Measurements from ENCODE around the gene SYT6. TPM values are rescaled to one million over a fixed set of nuclear protein-coding genes. Genes with fewer than 3 reads are reported as not detected.

SYT6 gene
- polyA plus RNA-seq (ENCODE audit: insufficient read length in 3 of 3), result 1 to 10 TPM; 1.3 to 1.5 (median 1.4) TPM

DNA sequence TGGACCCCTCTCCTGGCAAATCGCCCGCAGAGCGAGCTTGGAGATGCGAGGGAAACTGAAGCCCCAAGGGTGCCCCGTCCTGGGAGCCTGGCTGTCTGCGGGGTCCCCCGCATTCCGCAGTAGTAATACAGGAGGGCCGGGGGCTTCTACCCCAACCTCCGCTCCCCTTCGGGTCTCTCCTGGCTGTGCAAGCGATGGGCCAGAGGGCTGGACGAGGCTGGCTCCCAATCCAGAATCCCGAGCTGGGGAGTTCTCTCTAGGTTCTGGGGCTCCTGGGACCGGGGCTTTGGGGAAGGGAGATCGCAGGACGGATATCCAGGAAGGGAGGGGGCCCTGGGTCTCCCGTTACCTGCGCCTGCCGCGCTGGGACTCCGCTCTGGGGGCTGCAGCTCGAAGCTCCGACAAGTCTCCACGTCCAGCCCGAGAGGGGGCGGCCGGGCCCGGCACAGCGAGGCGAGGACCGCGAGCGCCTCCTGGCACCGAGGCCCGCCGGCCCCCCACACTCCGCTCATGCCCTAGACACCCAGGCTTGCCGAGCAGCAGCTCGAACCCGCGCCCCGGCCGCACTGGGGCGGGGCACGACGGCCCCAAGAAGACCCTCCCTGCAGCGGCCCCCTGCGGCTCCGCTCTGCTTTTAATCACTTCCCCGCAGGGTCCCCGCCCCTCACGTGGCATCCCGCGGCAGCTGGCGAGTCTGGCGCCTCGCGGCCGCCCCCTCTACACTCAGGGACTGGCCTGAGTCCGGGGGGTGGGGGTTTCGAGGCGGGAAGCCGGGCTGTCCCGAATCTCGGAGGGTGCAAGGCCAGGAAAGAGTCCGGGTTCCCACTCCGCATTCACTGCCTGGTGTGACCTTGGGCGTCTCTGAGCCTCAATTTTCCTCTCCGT lies at the start of gene SYT6:
Gene SYT6 (minus strand): TSS at position 609 of the 885 bp plus-strand sequence. CDS start 97 bp downstream, at position 512.
- DNase-seq (ENCODE audit: low read depth in 3 of 3, low spot score in 2 of 3), result no peak

- DNase-seq (ENCODE audit: low read depth in 3 of 3, low spot score in 2 of 3), result no peak
These were observed 47.8 kb upstream of the SYT6 start for GRCh38 chr1:114201486-114201885.

GRCh38 chr1:114199017-114199594 lies 45.4 kb upstream of the SYT6 start:
- no peak for DNase-seq (ENCODE audit: low read depth in 3 of 3, low spot score in 2 of 3)

GRCh38 chr1:114196992-114197907 lies 43.6 kb upstream of the SYT6 start:
- DNase-seq (ENCODE audit: low read depth in 3 of 3, low spot score in 2 of 3), result no peak

DNA sequence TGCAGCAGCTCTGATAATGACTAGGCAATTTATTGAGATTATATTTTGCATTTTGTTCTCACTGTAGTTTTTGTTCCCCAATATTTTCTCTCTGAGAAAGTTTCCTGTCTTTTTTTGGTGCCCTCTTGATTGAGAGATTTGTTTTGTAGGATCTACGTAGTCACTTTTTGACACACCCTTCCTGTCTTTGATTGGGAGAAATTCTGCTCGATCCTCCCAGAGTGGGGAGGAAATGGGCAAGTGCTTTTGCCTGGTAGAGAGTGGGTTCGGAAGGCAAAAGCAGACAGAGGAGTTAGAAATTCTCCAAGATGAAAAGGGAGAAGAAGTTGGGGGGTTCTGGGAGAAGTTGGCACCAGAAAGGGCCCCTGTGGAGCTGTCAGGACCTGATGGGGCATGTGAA lies 42.1 kb upstream of the SYT6 start:
- DNase-seq (ENCODE audit: low read depth in 3 of 3, low spot score in 2 of 3), result no peak

DNA sequence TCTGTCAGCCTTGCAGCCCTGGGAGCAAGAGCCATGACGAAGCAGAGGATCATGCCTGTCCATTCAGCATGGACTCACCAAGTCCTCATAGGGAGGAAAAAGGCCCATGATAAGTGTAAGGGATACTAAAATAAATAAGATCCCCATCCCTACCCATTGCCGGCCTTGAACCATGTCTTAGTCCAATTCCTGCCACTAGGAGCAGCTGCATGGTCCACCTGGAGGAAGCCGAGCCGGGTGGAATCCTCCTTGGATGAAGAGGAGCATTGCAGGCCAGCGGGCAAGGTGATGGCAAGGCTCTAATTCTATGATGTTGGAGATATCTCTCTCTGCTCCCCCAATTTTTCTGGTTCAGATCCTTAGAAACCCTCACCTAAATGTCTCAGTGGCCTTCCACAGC lies 38.7 kb upstream of the SYT6 start:
- DNase-seq (ENCODE audit: low read depth in 3 of 3, low spot score in 2 of 3), result no peak

DNA sequence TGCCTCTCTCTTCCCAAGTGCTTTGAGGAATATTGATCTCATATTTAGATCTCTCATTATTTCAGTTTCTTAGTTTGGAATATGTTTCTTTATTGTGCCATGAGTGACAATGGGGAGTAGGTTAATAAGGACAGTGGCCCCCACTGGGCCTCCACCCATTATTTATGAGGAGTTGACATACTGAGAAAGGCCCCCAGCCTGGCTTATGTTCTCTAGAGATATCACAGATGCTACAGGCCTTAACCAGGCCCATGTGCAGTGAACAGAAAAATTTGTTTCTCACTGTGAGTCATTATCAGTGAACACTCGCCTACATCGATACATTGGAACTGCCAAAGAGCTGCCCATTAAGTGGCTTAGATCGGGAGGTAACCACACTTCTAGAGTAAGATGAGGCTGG lies 35.7 kb upstream of the SYT6 start:
- no peak for DNase-seq (ENCODE audit: low read depth in 3 of 3, low spot score in 2 of 3)

DNA sequence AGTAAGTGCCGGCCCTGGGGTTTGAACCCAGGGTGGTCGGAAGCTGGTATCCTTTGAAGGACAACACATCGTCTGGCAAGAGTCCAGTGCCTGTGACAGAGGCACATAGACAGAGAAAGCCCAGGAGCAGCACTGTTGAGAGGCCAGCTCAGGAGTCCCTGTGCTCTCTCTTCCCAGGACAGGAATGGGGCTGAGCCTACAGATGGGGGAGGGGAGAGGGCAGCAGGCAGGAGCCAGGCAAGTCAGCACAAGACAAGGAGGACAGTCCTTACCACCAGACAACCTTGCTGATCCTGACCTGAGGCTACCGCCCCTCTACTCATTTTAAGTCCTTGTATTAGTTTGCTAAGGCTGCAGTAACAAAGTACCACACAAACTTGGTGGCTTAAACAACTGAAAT lies 27.7 kb upstream of the SYT6 start:
- no peak for DNase-seq (ENCODE audit: low read depth in 3 of 3, low spot score in 2 of 3)

DNA sequence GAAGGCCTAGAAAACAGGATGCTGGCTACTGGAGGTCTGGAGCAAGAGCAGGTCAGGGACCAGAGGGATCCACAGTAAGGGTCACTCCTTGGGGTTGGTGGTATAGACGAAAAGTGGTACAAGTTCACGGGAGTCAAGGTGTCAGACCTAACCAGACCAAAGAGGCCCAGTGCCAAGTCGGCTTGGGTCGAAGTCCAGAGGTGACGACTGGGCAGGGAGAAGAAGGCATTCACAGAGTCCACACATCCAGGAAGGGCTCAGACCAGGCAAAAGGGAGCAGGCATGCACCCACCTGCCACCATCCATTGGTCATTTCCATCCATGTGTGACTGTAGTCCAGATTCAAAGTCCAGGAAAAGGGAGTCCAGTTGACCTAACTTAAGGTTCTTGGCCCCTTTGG lies 27.1 kb upstream of the SYT6 start:
- no peak for DNase-seq (ENCODE audit: low read depth in 3 of 3, low spot score in 2 of 3)

GRCh38 chr1:114178936-114179335 lies 25.3 kb upstream of the SYT6 start:
- DNase-seq (ENCODE audit: low read depth in 3 of 3, low spot score in 2 of 3), result no peak

- no peak for DNase-seq (ENCODE audit: low read depth in 3 of 3, low spot score in 2 of 3)
These were observed 23.6 kb upstream of the SYT6 start for GRCh38 chr1:114177282-114177681.

DNA sequence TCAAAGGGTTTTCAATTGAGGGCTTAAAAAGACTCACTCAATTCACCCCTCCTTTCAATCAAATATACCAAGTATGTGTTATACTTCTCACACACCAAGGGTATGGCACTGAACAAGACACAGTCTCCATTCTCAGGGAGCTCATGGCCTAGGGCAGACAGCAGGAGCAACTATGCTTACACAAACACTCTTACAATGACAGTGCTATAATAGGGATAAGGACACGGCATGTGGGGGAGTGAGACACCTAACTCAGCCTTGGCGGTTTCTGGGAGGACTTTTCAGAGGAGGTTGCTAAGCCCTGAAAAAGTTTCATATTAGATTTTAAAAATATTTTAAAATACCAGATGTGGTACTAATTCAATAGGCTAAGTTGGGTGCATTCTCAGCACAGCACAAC lies 22.7 kb upstream of the SYT6 start:
- no peak for DNase-seq (ENCODE audit: low read depth in 3 of 3, low spot score in 2 of 3)

DNA sequence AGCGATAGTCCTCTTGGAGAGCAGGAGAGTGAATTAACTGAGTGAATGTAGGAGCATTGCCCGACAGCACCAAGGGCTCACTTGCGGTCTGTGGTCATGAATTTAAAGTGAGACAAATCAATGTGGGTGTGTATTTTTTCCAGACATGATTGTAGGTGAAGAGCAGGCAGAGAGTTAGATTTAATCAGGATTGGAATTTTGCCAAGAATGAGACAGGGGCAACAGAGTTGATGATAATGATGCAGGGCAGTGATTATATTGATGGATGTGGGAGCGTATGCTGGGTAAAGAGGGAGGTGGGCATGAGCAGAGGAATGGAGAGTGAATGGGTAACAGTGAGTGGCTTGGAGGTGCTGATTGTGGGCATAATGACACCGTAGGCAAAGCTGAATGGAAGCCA lies 20.0 kb upstream of the SYT6 start:
- no peak for DNase-seq (ENCODE audit: low read depth in 3 of 3, low spot score in 2 of 3)

DNA sequence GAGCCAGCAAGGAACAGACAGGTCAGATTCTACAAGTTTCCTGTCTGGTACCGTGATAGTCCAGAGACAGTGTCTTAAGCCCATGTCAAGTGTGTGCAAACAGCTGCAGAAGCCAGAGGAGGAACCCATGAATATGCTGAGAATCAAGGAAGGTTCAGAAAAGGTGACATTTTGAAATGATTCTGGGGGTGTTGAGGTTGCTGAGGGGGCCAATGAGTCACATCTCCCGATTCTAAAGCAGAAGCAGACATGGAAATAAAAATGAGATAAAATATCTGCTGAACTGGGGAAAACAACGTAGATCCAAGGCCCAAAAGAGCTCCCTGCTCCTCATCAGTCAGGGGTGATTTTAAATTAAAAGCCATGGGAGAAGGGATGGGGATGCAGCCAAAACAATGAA lies 15.8 kb upstream of the SYT6 start:
- DNase-seq (ENCODE audit: low read depth in 3 of 3, low spot score in 2 of 3), result no peak

GRCh38 chr1:114167226-114167625 lies 13.6 kb upstream of the SYT6 start:
- DNase-seq (ENCODE audit: low read depth in 3 of 3, low spot score in 2 of 3), result no peak

GRCh38 chr1:114164840-114165543 lies 11.3 kb upstream of the SYT6 start:
- no peak for DNase-seq (ENCODE audit: low read depth in 3 of 3, low spot score in 2 of 3)

- DNase-seq (ENCODE audit: low read depth in 3 of 3, low spot score in 2 of 3), result no peak
These were observed 6.3 kb upstream of the SYT6 start for GRCh38 chr1:114159941-114160340.

DNA sequence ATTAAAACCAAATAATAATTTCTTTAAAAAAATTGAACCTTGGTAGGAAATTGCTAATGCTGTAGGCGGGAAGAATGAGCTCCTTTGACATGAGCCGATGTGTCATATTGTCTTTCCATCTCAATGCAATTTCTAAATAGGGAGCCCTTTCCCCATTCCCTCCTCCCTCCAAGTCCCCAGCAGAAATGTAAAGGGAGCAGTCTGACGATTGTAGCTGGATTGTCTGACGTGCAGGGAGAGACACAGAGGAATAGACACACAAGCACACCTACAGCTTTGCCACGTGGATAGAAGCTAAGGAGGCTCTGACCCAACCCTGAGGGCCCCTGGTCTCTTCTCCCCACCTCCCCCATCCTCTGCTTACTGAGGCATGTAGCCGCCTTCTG lies 3.6 kb upstream of the SYT6 start:
- DNase-seq (ENCODE audit: low read depth in 3 of 3, low spot score in 2 of 3), result no peak

GRCh38 chr1:114156538-114157274 lies 3.0 kb upstream of the SYT6 start:
- DNase-seq (ENCODE audit: low read depth in 3 of 3, low spot score in 2 of 3), result no peak

GRCh38 chr1:114155706-114156105 lies 2.0 kb upstream of the SYT6 start:
- DNase-seq (ENCODE audit: low read depth in 3 of 3, low spot score in 2 of 3), result no peak
